Liver (tissue), 9 donors: ENCODE results near the gene UNC93B1. TPM values are rescaled to one million over a fixed set of nuclear protein-coding genes. Genes with fewer than 3 reads are reported as not detected.

ENCODE experiments used
- DNase-seq: peaks from one replicate; pipeline ENCODE4 v3.0.0-alpha.2; 2017; ENCODE audit warnings: low spot score
- H3K27ac ChIP-seq, 2 donors: one replicate each; pipeline ENCODE4 v1.7.0; 2013; ENCODE audit warnings: inconsistent platforms in 2 of 2, low read length in 2 of 2, control low read depth in 1 of 2, low read depth in 1 of 2, mild to moderate bottlenecking in 1 of 2
- H3K27me3 ChIP-seq, 4 donors: one replicate each; pipeline versions ENCODE4 v1.6.1 to v1.7.0; 2013; ENCODE audit warnings: low read length in 3 of 4, inconsistent platforms in 1 of 4, mild to moderate bottlenecking in 1 of 4, moderate library complexity in 1 of 4; ENCODE audit not compliant: control insufficient read depth in 4 of 4, insufficient read depth in 4 of 4
- H3K36me3 ChIP-seq, 4 donors: one replicate each; pipeline versions ENCODE4 v1.6.1 to v1.7.0; 2013; ENCODE audit warnings: low read length in 3 of 4, mild to moderate bottlenecking in 3 of 4, low read depth in 1 of 4, moderate library complexity in 1 of 4; ENCODE audit not compliant: control insufficient read depth in 4 of 4, insufficient read depth in 3 of 4
- H3K4me1 ChIP-seq, 4 donors: one replicate each; pipeline versions ENCODE4 v1.6.1 to v1.7.0; 2013; ENCODE audit warnings: low read length in 3 of 4, mild to moderate bottlenecking in 3 of 4, moderate library complexity in 1 of 4; ENCODE audit not compliant: control insufficient read depth in 4 of 4, insufficient read depth in 4 of 4
- H3K4me3 ChIP-seq, 3 donors: one replicate each; pipeline versions ENCODE4 v1.6.1 to v1.7.0; 2013; ENCODE audit warnings: low read length in 3 of 3, control low read depth in 1 of 3, low read depth in 1 of 3, mild to moderate bottlenecking in 1 of 3
- H3K9ac ChIP-seq, 2 donors: one replicate each; pipeline ENCODE4 v1.7.0; 2013; ENCODE audit warnings: low read length in 2 of 2, mild to moderate bottlenecking in 2 of 2, moderate library complexity in 2 of 2, control low read depth in 1 of 2, low read depth in 1 of 2
- H3K9me3 ChIP-seq, 4 donors: one replicate each; pipeline versions ENCODE4 v1.6.1 to v1.7.0; 2013; ENCODE audit warnings: low read length in 3 of 4; ENCODE audit not compliant: control insufficient read depth in 4 of 4
- EGR1 ChIP-seq, 2 donors: IDR thresholded peaks; 2 replicates each; pipeline ENCODE4 v1.6.1; 2016 to 2018; ENCODE audit warnings: antibody characterized with exemption in 2 of 2, low read depth in 2 of 2
- FOXA1 ChIP-seq: IDR thresholded peaks from 2 replicates; pipeline ENCODE4 v1.6.1; 2016; ENCODE audit warnings: antibody characterized with exemption
- FOXA2 ChIP-seq: IDR thresholded peaks from 2 replicates; pipeline ENCODE4 v1.6.1; 2016; ENCODE audit warnings: antibody characterized with exemption
- GABPA ChIP-seq, 2 donors: IDR thresholded peaks in 1 of 2; conservative IDR thresholded peaks in 1 of 2; 2 replicates each; pipeline ENCODE4 v1.6.1; 2016; ENCODE audit warnings: antibody characterized with exemption in 2 of 2, mild to moderate bottlenecking in 1 of 2, moderate library complexity in 1 of 2
- HNF4G ChIP-seq: IDR thresholded peaks from 2 replicates; pipeline ENCODE4 v1.6.1; 2016; ENCODE audit warnings: antibody characterized with exemption
- JUND ChIP-seq, 2 donors: IDR thresholded peaks; 2 replicates each; pipeline ENCODE4 v1.6.1; 2016; ENCODE audit warnings: antibody characterized with exemption in 2 of 2
- NR2F2 ChIP-seq: IDR thresholded peaks from 2 replicates; pipeline ENCODE4 v1.6.1; 2016; ENCODE audit warnings: antibody characterized with exemption
- REST ChIP-seq: IDR thresholded peaks from 2 replicates; pipeline ENCODE4 v1.6.1; 2016; ENCODE audit warnings: antibody characterized with exemption, mild to moderate bottlenecking
- RXRA ChIP-seq, 2 donors: IDR thresholded peaks; 2 replicates each; pipeline ENCODE4 v1.6.1; 2017 to 2018; ENCODE audit warnings: antibody characterized with exemption in 2 of 2, mild to moderate bottlenecking in 1 of 2
- YY1 ChIP-seq: IDR thresholded peaks from 2 replicates; pipeline ENCODE4 v1.6.1; 2016; ENCODE audit warnings: antibody characterized with exemption, mild to moderate bottlenecking
- WGBS: extraction: QIAGEN DNeasy Blood & Tissue Kit; methylation state at CpG from one replicate; pipeline ENCODE4 v1.1.7; 2013; 5-methylcytosine and 5-hydroxymethylcytosine counted together
- polyA plus RNA-seq, 2 donors: library from polyadenylated mRNA; stranded (reverse) in 1 of 2; unstranded in 1 of 2; fragments of 200-250 nt in 1 of 2; fragments of >200 nt in 1 of 2; fragmentation: Nextera tagmentation in 1 of 2; extraction: Ambion mirVana in 1 of 2; gene quantifications; one replicate each; pipeline versions ENCODE4 v1.2.1 to v1.2.3, GENCODE V29; 2013 to 2015
- total RNA-seq, 2 donors: library from RNA; depleted of rRNA; stranded (reverse); fragments of >200 nt; gene quantifications; one replicate each; pipeline ENCODE4 v1.2.3, GENCODE V29; 2014
- TF ChIP-seq, protein P1 (sequence below): fragments of 150-350 bp; IDR thresholded peaks from 2 replicates; pipeline ENCODE4 v1.5.1; 2017; ENCODE audit warnings: improper control_type of control experiment, low read depth, low read length; ENCODE audit not compliant: missing input control
- TF ChIP-seq, protein P2 (sequence below): IDR thresholded peaks from 2 replicates; pipeline ENCODE4 v1.6.1; 2016; ENCODE audit warnings: antibody characterized with exemption
- donor health status: healthy.
- donor health status: healthy.
- donor health status: healthy.
- donor health status: healthy.
- donor health status: healthy.

The UNC93B1 gene
- total and polyA plus RNA-seq, 4 donors: 9.2 to 19.1 (median 15.0) TPM

DNA sequence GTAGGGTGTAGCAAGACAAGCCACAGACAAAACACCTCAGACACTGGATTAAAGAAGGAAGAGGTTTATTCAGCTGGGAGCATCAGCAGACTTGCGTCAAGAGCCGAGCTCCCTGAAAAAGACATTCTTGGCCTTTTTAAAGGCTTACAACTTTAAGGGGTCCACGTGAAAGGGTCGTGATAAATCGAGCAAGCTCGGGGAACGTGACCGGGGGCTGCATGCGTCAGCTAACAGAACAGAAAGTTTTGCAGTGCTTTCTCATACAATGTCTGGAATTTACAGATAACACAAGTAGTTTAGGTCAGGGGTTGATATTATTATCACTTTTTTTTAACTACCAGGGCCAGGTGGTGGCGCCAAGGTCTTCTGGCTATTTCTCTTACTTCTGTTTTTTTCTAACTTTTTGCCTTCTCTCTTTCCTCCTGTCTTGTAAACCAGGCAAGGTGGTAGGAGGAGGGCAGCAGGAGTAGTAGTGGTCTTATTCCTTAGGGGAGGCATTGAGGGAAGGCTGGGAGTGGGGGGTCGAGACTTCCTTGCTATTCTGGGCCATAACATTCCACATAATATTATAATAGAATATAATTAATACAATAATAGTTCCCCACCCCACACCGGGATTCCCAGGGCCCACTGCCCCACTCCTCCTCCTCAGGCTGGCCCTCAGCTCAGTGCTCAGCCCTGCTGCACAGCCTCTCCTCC lies 5.6 kb upstream of the UNC93B1 start:
- Histone ChIP-seq H3K9ac (no peak overlapping the region), H3K4me3 (no peak overlapping the region), H3K27me3 (no peaks in the 10 kb centered on the region), H3K4me1 (peaks cover 6 to 28% (median 22%) of the 10 kb centered on the region in 4 donors), H3K27ac (peak overlapping the region; percentile 82 to 86), H3K36me3 (no peaks in the 10 kb centered on the region), H3K9me3 (no peaks in the 10 kb centered on the region)
- no peak for DNase-seq
- 67% methylated on average over 12 of the region's 12 CpGs for WGBS
- no peak for TF ChIP-seq YY1
- no peak for TF ChIP-seq JUND (IDR thresholded peaks at IDR 0.05)
- TF ChIP-seq FOXA2: no peak
- TF ChIP-seq, protein P1, sequence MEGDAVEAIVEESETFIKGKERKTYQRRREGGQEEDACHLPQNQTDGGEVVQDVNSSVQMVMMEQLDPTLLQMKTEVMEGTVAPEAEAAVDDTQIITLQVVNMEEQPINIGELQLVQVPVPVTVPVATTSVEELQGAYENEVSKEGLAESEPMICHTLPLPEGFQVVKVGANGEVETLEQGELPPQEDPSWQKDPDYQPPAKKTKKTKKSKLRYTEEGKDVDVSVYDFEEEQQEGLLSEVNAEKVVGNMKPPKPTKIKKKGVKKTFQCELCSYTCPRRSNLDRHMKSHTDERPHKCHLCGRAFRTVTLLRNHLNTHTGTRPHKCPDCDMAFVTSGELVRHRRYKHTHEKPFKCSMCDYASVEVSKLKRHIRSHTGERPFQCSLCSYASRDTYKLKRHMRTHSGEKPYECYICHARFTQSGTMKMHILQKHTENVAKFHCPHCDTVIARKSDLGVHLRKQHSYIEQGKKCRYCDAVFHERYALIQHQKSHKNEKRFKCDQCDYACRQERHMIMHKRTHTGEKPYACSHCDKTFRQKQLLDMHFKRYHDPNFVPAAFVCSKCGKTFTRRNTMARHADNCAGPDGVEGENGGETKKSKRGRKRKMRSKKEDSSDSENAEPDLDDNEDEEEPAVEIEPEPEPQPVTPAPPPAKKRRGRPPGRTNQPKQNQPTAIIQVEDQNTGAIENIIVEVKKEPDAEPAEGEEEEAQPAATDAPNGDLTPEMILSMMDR: no peak
- TF ChIP-seq, protein P2, sequence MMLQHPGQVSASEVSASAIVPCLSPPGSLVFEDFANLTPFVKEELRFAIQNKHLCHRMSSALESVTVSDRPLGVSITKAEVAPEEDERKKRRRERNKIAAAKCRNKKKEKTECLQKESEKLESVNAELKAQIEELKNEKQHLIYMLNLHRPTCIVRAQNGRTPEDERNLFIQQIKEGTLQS: no peak
- no peak for TF ChIP-seq EGR1 (IDR thresholded peaks at IDR 0.05; ENCODE audit: low read depth in 2 of 2)
- no peak for TF ChIP-seq FOXA1
- no peak for TF ChIP-seq REST
- TF ChIP-seq HNF4G: no peak
- TF ChIP-seq GABPA (IDR thresholded peaks at IDR 0.05 in 1 of 2, conservative IDR thresholded peaks at IDR 0.05 in 1 of 2): no peak

GRCh38 chr11:68008381-68009337 lies 4.8 kb upstream of the UNC93B1 start:
- Histone ChIP-seq H3K9me3 (no peaks in the 10 kb centered on the region), H3K4me1 (peaks cover 5 to 34% (median 22%) of the 10 kb centered on the region in 4 donors), H3K36me3 (no peaks in the 10 kb centered on the region), H3K4me3 (no peak overlapping the region), H3K27ac (no peak overlapping the region), H3K9ac (no peak overlapping the region), H3K27me3 (no peaks in the 10 kb centered on the region)
- no peak for DNase-seq
- TF ChIP-seq FOXA2 (no peak), RXRA (IDR thresholded peaks at IDR 0.05) (no peak), REST (no peak), NR2F2 (no peak), FOXA1 (no peak), GABPA (IDR thresholded peaks at IDR 0.05 in 1 of 2, conservative IDR thresholded peaks at IDR 0.05 in 1 of 2) (no peak)
- TF ChIP-seq, protein P2: no peak
- WGBS: 66% methylated on average over 27 of the region's 27 CpGs
